Neuronal stem cell (in vitro differentiated cells): ENCODE results near the gene ECPAS.

Source experiments
- DNase-seq: peaks from one replicate; pipeline ENCODE4 v3.0.0-alpha.2; 2013; ENCODE audit warnings: low spot score
- H2AFZ ChIP-seq: one replicate; pipeline ENCODE4 v1.6.1; 2013; ENCODE audit warnings: mild to moderate bottlenecking, low read length, inconsistent platforms
- H2AK5ac ChIP-seq: 2 replicates; pipeline ENCODE4 v1.6.1; 2013; ENCODE audit warnings: low read depth, mild to moderate bottlenecking, inconsistent platforms, low read length, moderate library complexity, mixed read lengths
- H2BK120ac ChIP-seq: 2 replicates; pipeline ENCODE4 v1.6.1; 2013; ENCODE audit warnings: low read depth, mild to moderate bottlenecking, inconsistent platforms, low read length, moderate library complexity, mixed read lengths
- H2BK12ac ChIP-seq: one replicate; pipeline ENCODE4 v1.6.1; 2013; ENCODE audit warnings: low read length, inconsistent platforms
- H2BK15ac ChIP-seq: 2 replicates; pipeline ENCODE4 v1.6.1; 2013; ENCODE audit warnings: mild to moderate bottlenecking, low read length, inconsistent platforms, mixed read lengths
- H2BK5ac ChIP-seq: one replicate; pipeline ENCODE4 v1.6.1; 2013; ENCODE audit warnings: inconsistent platforms, mild to moderate bottlenecking, low read length, moderate library complexity
- H3K14ac ChIP-seq: one replicate; pipeline ENCODE4 v1.6.1; 2013; ENCODE audit warnings: low read length, inconsistent platforms
- H3K18ac ChIP-seq: 2 replicates; pipeline ENCODE4 v1.6.1; 2013; ENCODE audit warnings: low read length, inconsistent platforms
- H3K23ac ChIP-seq: 2 replicates; pipeline ENCODE4 v1.6.1; 2013; ENCODE audit warnings: low read depth, mild to moderate bottlenecking, mixed read lengths, low read length, inconsistent platforms; ENCODE audit not compliant: poor library complexity
- H3K27ac ChIP-seq: replicated peaks from 3 replicates; pipeline ENCODE4 v1.5.1; 2013; ENCODE audit warnings: low read length, inconsistent platforms
- H3K27me3 ChIP-seq, 3 experiments: 2 replicates each; pipeline ENCODE4 v1.6.1; 2013; ENCODE audit warnings: low read length in 3 of 3, mild to moderate bottlenecking in 2 of 3, inconsistent platforms in 1 of 3, low read depth in 1 of 3, mixed read lengths in 1 of 3, moderate library complexity in 1 of 3; ENCODE audit not compliant: control insufficient read depth in 3 of 3, insufficient read depth in 3 of 3
- H3K36me3 ChIP-seq, 2 donors: replicated peaks in 1 of 2; 2 replicates each; pipeline ENCODE4 v1.6.1; 2013; ENCODE audit warnings: low read length in 2 of 2; ENCODE audit not compliant: control insufficient read depth in 2 of 2, insufficient read depth in 2 of 2
- H3K4ac ChIP-seq: 2 replicates; pipeline ENCODE4 v1.6.1; 2013; ENCODE audit warnings: inconsistent platforms, mild to moderate bottlenecking, low read length, moderate library complexity
- H3K4me1 ChIP-seq, 2 donors: 1 replicate in 1 of 2; 2 replicates in 1 of 2; pipeline ENCODE4 v1.6.1; 2013; ENCODE audit warnings: low read length in 2 of 2, low read depth in 1 of 2; ENCODE audit not compliant: control insufficient read depth in 2 of 2, insufficient read depth in 1 of 2
- H3K4me2 ChIP-seq: one replicate; pipeline ENCODE4 v1.6.1; 2013; ENCODE audit warnings: mild to moderate bottlenecking, low read length, inconsistent platforms; ENCODE audit not compliant: insufficient read depth, poor library complexity, severe bottlenecking
- H3K4me3 ChIP-seq, 2 donors: 2 replicates each; pipeline ENCODE4 v1.5.1; 2013; ENCODE audit warnings: low read length in 2 of 2, mild to moderate bottlenecking in 2 of 2, inconsistent platforms in 1 of 2, moderate library complexity in 1 of 2
- H3K79me1 ChIP-seq: one replicate; pipeline ENCODE4 v1.6.1; 2013; ENCODE audit warnings: low read depth, mild to moderate bottlenecking, inconsistent platforms, low read length, moderate library complexity
- H3K9ac ChIP-seq: one replicate; pipeline ENCODE4 v1.6.1; 2013; ENCODE audit warnings: mild to moderate bottlenecking, low read depth, low read length, inconsistent platforms; ENCODE audit not compliant: poor library complexity
- H3K9me3 ChIP-seq, 2 donors: replicated peaks in 1 of 2; 2 replicates each; pipeline versions ENCODE3 to v1.6.1; 2013; ENCODE audit warnings: low read length in 2 of 2, mild to moderate bottlenecking in 2 of 2, inconsistent platforms in 1 of 2, low read depth in 1 of 2, mixed read lengths in 1 of 2, moderate library complexity in 1 of 2; ENCODE audit not compliant: control insufficient read depth in 2 of 2, insufficient read depth in 1 of 2
- H4K8ac ChIP-seq: one replicate; pipeline ENCODE4 v1.6.1; 2013; ENCODE audit warnings: low read depth, mild to moderate bottlenecking, inconsistent platforms, low read length, moderate library complexity
- H4K91ac ChIP-seq: one replicate; pipeline ENCODE4 v1.6.1; 2013; ENCODE audit warnings: low read length, low read depth, mild to moderate bottlenecking, inconsistent platforms; ENCODE audit not compliant: poor library complexity
- WGBS, 2 donors: extraction: QIAGEN DNeasy Blood & Tissue Kit; methylation state at CpG; one replicate each; pipeline ENCODE4 v1.1.7; 2013; ENCODE audit warnings: missing lambda C conversion rate in 2 of 2, mixed read lengths in 1 of 2; ENCODE audit not compliant: insufficient read length in 2 of 2, insufficient replicate concordance in 1 of 2; ENCODE audit errors: extremely low coverage in 2 of 2; 5-methylcytosine and 5-hydroxymethylcytosine counted together

Gene ECPAS

DNA sequence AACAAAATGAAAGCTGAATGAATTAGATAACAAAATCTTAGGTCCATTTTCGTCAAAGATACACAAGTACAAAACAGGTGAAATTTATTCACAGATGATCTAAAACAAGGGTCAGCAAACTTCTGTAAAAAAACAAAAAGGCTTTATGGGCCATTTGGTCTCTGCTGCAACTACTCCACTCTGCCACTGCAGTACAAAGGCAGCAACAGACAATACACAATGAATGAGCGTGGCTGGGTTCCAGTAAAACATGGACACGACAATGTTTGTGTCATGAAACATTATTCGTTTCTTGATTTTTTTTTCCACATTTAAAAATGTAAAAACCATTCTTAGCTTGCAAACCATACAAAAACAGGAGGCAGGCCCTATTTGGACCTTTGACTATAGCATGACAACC lies 71.9 kb downstream of the ECPAS start:
- Histone ChIP-seq H3K27ac (no peak overlapping the region), H3K14ac (no peak overlapping the region), H3K36me3 (peaks cover 12 to 99% of the 10 kb centered on the region in 2 donors), H3K9ac (no peak overlapping the region), H2AK5ac (no peak overlapping the region), H3K27me3 (no peaks in the 10 kb centered on the region), H2BK15ac (no peak overlapping the region), H3K9me3 (no peaks in the 10 kb centered on the region), H2AFZ (no peak overlapping the region), H2BK5ac (no peak overlapping the region), H2BK120ac (no peak overlapping the region), H3K23ac (no peak overlapping the region), H4K91ac (no peak overlapping the region), H3K4me1 (no peaks in the 10 kb centered on the region), H4K8ac (no peak overlapping the region), H3K4me2 (no peak overlapping the region), H3K4ac (no peak overlapping the region), H3K18ac (no peak overlapping the region), H3K79me1 (no peaks in the 10 kb centered on the region), H3K4me3 (no peak overlapping the region), H2BK12ac (no peak overlapping the region)
- WGBS, 2 donors: no CpG with 5 or more reads among the region's 4 CpGs
- no peak for DNase-seq

- H2AFZ ChIP-seq: no peak overlapping the region
- no peak overlapping the region for H2BK120ac ChIP-seq
- no peak overlapping the region for H4K8ac ChIP-seq
- no peaks in the 10 kb centered on the region for H3K4me1 ChIP-seq
- no peak overlapping the region for H3K18ac ChIP-seq
- no CpG with 5 or more reads among the region's 6 CpGs for WGBS, 2 donors
- DNase-seq: no peak
- no peak overlapping the region for H2BK5ac ChIP-seq
- H3K9me3 ChIP-seq: peaks cover 0 to 3% of the 10 kb centered on the region in 2 donors
- no peak overlapping the region for H4K91ac ChIP-seq
- no peak overlapping the region for H2BK15ac ChIP-seq
- no peak overlapping the region for H2BK12ac ChIP-seq
- H3K9ac ChIP-seq: no peak overlapping the region
- no peak overlapping the region for H3K4me2 ChIP-seq
- no peak overlapping the region for H3K14ac ChIP-seq
- H3K27ac ChIP-seq: no peak overlapping the region
- H3K23ac ChIP-seq: no peak overlapping the region
- no peak overlapping the region for H2AK5ac ChIP-seq
- H3K36me3 ChIP-seq: peaks cover 11 to 97% of the 10 kb centered on the region in 2 donors
- H3K27me3 ChIP-seq: no peaks in the 10 kb centered on the region
- no peaks in the 10 kb centered on the region for H3K79me1 ChIP-seq
- H3K4ac ChIP-seq: no peak overlapping the region
- no peak overlapping the region for H3K4me3 ChIP-seq
These were observed 72.9 kb downstream of the ECPAS start for GRCh38 chr9:111411266-111411665.

- DNase-seq: no peak
- Histone ChIP-seq H3K4ac (no peak overlapping the region), H3K27me3 (no peaks in the 10 kb centered on the region), H3K23ac (no peak overlapping the region), H4K91ac (no peak overlapping the region), H3K9ac (no peak overlapping the region), H2BK5ac (no peak overlapping the region), H2BK12ac (no peak overlapping the region), H3K4me1 (no peaks in the 10 kb centered on the region), H3K18ac (no peak overlapping the region), H2BK120ac (no peak overlapping the region), H2BK15ac (no peak overlapping the region), H2AK5ac (no peak overlapping the region), H3K79me1 (peaks cover 2% of the 10 kb centered on the region), H3K9me3 (peaks cover 2 to 13% of the 10 kb centered on the region in 2 donors), H3K27ac (no peak overlapping the region), H3K4me2 (no peak overlapping the region), H4K8ac (no peak overlapping the region), H2AFZ (no peak overlapping the region), H3K14ac (no peak overlapping the region), H3K36me3 (peaks cover 12 to 83% of the 10 kb centered on the region in 2 donors), H3K4me3 (no peak overlapping the region)
- no CpG with 5 or more reads among the region's 3 CpGs for WGBS, 2 donors
These were observed 76.4 kb downstream of the ECPAS start for GRCh38 chr9:111407813-111408212.

GRCh38 chr9:111405701-111406100 lies 78.5 kb downstream of the ECPAS start:
- H3K4me2 ChIP-seq: no peak overlapping the region
- H2AK5ac ChIP-seq: no peak overlapping the region

More at GRCh38 chr9:111405701-111406100, 78.5 kb downstream of the ECPAS start:
- Histone ChIP-seq H4K8ac (no peak overlapping the region), H3K27me3 (no peaks in the 10 kb centered on the region), H3K18ac (no peak overlapping the region), H2BK120ac (no peak overlapping the region), H3K4me1 (no peaks in the 10 kb centered on the region), H3K4me3 (no peak overlapping the region), H2BK5ac (no peak overlapping the region), H2AFZ (no peak overlapping the region), H4K91ac (no peak overlapping the region), H3K9ac (no peak overlapping the region), H3K14ac (no peak overlapping the region), H3K27ac (no peak overlapping the region), H3K9me3 (peaks cover 2 to 34% of the 10 kb centered on the region in 2 donors), H3K23ac (no peak overlapping the region), H2BK12ac (no peak overlapping the region), H3K4ac (no peak overlapping the region), H2BK15ac (no peak overlapping the region), H3K79me1 (peaks cover 2% of the 10 kb centered on the region), H3K36me3 (peaks cover 11 to 77% of the 10 kb centered on the region in 2 donors)
- DNase-seq: no peak
